Measurements from ENCODE around the gene RNASEL.
A peak's percentile ranks its signal among the peaks of the same experiment; 100 is the strongest.

The RNASEL gene

GRCh38 chr1:182600745-182601415 is 11.8 kb upstream of the RNASEL start:
- in situ Hi-C loops (cut with MboI; ENCODE audit: low sequenced_read_pairs, unreplicated experiment) = no loop called here
- TF ChIP-seq CTCF (IDR thresholded peaks at IDR 0.05; ENCODE audit: borderline replicate concordance, control extremely low read depth, extremely low read depth, insufficient read depth, missing control alignments) = no peak
- DNase-seq (ENCODE audit: low spot score) = no peak

GRCh38 chr1:182600036-182600713 is 11.1 kb upstream of the RNASEL start:
- in situ Hi-C loops (cut with MboI; ENCODE audit: low sequenced_read_pairs, unreplicated experiment) = no loop called here
- DNase-seq (ENCODE audit: low spot score) = no peak
- no peak for TF ChIP-seq CTCF (IDR thresholded peaks at IDR 0.05; ENCODE audit: borderline replicate concordance, control extremely low read depth, extremely low read depth, insufficient read depth, missing control alignments)

GRCh38 chr1:182599339-182599738 is 10.3 kb upstream of the RNASEL start:
- in situ Hi-C loops (cut with MboI; ENCODE audit: low sequenced_read_pairs, unreplicated experiment) = loop anchor here (5.0 to 25.0 kb wide), 2 partner anchors 188 to 512 kb away; partner anchors contain the start of gene NPL
- TF ChIP-seq CTCF (IDR thresholded peaks at IDR 0.05; ENCODE audit: borderline replicate concordance, control extremely low read depth, extremely low read depth, insufficient read depth, missing control alignments) = peak; percentile 37
- DNase-seq (ENCODE audit: low spot score) = no peak

- no peak for DNase-seq (ENCODE audit: low spot score)
- TF ChIP-seq CTCF (IDR thresholded peaks at IDR 0.05; ENCODE audit: borderline replicate concordance, control extremely low read depth, extremely low read depth, insufficient read depth, missing control alignments) = no peak
- in situ Hi-C loops (cut with MboI; ENCODE audit: low sequenced_read_pairs, unreplicated experiment) = loop anchor here (5.0 to 25.0 kb wide), 2 partner anchors 189 to 511 kb away; partner anchors contain the start of gene NPL
Observed at GRCh38 chr1:182598296-182598695, 9.2 kb upstream of the RNASEL start.

GRCh38 chr1:182596934-182597333 is 7.9 kb upstream of the RNASEL start:
- no peak for TF ChIP-seq CTCF (IDR thresholded peaks at IDR 0.05; ENCODE audit: borderline replicate concordance, control extremely low read depth, extremely low read depth, insufficient read depth, missing control alignments)
- no peak for DNase-seq (ENCODE audit: low spot score)
- in situ Hi-C loops (cut with MboI; ENCODE audit: low sequenced_read_pairs, unreplicated experiment) = loop anchor here (5.0 to 25.0 kb wide), 2 partner anchors 190 to 510 kb away; partner anchors contain the start of gene NPL

- DNase-seq (ENCODE audit: low spot score) = peak; percentile 59
- peak; percentile 81 for TF ChIP-seq CTCF (IDR thresholded peaks at IDR 0.05; ENCODE audit: borderline replicate concordance, control extremely low read depth, extremely low read depth, insufficient read depth, missing control alignments)
- in situ Hi-C loops (cut with MboI; ENCODE audit: low sequenced_read_pairs, unreplicated experiment) = loop anchor here (5.0 to 25.0 kb wide), 2 partner anchors 192 to 508 kb away; partner anchors contain the start of gene NPL
Observed at GRCh38 chr1:182595641-182596240, 6.7 kb upstream of the RNASEL start.

Measured in GM13976 (cell line).